ENCODE data around the gene TRIM16.
"Not testable (repeated sequence)": the region's sequence is repeated elsewhere in the genome, so short reads cannot be mapped to it uniquely, and the experiment has no call there.

DNA sequence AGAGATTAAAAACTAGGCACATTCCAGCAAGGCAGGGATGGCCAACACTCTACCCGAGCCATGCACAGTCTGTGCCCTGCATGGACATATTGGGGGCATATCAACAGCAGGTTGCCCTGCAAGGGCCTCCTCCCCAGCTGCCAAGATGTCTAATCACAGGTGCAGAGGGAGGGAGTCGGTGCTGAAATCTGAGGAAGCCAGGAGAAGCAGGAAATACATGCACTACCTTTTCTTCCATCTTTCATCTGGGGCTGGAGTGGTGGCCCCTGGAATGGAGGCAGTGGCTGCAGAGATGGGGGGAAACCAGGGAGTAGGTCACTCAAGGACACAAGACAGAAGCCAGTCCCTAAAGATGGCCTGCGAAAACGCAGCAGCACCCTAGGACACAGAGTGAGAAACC is 60.9 kb downstream of the TRIM16 start:
- TF ChIP-seq CTCF, EP300, POLR2A (IDR thresholded peaks at IDR 0.05): not testable (repeated sequence)

Measured in tibial nerve (tissue), 4 donors.